Lower leg skin (tissue), 4 donors: ENCODE data around the gene ACP1. TPM values are rescaled to one million over a fixed set of nuclear protein-coding genes. Genes with fewer than 3 reads are reported as not detected.

Experiments used
- DNase-seq, 2 donors: peaks; one replicate each; pipeline ENCODE4 v3.0.0-alpha.2; 2019; ENCODE audit warnings: low spot score in 2 of 2
- H3K4me3 ChIP-seq: fragments of 200-600 bp; sonication (generic); 2 replicates; pipeline ENCODE4 v1.5.1; 2017; ENCODE audit warnings: mild to moderate bottlenecking, low read depth; ENCODE audit not compliant: poor library complexity, severe bottlenecking
- POLR2A ChIP-seq, 2 donors: fragments of 450-650 bp; IDR thresholded peaks; one replicate each; pipeline ENCODE4 v1.6.1; 2016 to 2017; ENCODE audit warnings: antibody characterized with exemption in 2 of 2, mild to moderate bottlenecking in 1 of 2, moderate library complexity in 1 of 2
- WGBS, 2 donors: methylation state at CpG; one replicate each; pipeline ENCODE4 v1.1.5; 2018; 5-methylcytosine and 5-hydroxymethylcytosine counted together
- intact Hi-C: fragments of 100-400 bp; cut with DNase I; formaldehyde crosslinking; loops from one replicate; pipeline ENCODE4 v1.15.0; 2023; ENCODE audit warnings: low total_unique reads
- total RNA-seq, 4 donors: library from RNA; depleted of rRNA; stranded (reverse); fragments of >200 nt; gene quantifications; one replicate each; pipeline ENCODE4 v1.1.0, GENCODE V29; 2016
- TF ChIP-seq, protein P1 (sequence below), 3 donors: fragments of 450-650 bp; IDR thresholded peaks; one replicate each; pipeline ENCODE4 v1.5.1; 2016; ENCODE audit warnings: antibody characterized with exemption in 3 of 3, mild to moderate bottlenecking in 3 of 3, moderate library complexity in 2 of 3

Gene ACP1
- total RNA-seq, 4 donors from 2014 or later = 50.9 to 71.7 (median 54.6) TPM

DNA sequence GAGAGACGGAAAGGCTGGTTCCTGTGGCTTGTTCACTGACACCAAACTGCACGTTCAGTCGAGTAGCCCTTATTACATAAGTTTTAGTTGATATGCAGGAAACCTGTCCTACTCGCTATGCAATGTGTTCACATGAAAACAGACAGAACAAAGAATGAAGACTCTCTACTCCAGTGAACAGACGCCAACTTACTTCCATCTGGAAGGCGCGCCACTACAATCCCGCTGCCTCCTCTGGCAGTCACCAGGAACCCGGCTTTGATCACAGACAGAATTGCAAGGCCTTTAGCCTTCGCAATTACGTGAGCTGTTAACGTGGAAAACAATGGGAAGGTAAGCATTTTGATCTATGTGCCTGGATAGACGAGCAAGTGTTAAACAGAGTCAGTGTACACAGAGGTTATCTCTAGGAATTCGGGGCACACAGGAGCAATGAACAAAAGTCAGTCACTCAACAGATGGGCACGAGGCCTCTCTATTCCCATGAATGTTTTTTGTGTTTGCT lies 15.2 kb upstream of the ACP1 start:
- TF ChIP-seq POLR2A (IDR thresholded peaks at IDR 0.05) = no peak
- TF ChIP-seq, protein P1, sequence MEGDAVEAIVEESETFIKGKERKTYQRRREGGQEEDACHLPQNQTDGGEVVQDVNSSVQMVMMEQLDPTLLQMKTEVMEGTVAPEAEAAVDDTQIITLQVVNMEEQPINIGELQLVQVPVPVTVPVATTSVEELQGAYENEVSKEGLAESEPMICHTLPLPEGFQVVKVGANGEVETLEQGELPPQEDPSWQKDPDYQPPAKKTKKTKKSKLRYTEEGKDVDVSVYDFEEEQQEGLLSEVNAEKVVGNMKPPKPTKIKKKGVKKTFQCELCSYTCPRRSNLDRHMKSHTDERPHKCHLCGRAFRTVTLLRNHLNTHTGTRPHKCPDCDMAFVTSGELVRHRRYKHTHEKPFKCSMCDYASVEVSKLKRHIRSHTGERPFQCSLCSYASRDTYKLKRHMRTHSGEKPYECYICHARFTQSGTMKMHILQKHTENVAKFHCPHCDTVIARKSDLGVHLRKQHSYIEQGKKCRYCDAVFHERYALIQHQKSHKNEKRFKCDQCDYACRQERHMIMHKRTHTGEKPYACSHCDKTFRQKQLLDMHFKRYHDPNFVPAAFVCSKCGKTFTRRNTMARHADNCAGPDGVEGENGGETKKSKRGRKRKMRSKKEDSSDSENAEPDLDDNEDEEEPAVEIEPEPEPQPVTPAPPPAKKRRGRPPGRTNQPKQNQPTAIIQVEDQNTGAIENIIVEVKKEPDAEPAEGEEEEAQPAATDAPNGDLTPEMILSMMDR (IDR thresholded peaks at IDR 0.05) = no peak
- no peak overlapping the region for H3K4me3 ChIP-seq
- no peak for DNase-seq
- intact Hi-C loops = no loop called here
- 70 to 76% methylated on average over 15 of the region's 15 CpGs for WGBS, 2 donors

DNA sequence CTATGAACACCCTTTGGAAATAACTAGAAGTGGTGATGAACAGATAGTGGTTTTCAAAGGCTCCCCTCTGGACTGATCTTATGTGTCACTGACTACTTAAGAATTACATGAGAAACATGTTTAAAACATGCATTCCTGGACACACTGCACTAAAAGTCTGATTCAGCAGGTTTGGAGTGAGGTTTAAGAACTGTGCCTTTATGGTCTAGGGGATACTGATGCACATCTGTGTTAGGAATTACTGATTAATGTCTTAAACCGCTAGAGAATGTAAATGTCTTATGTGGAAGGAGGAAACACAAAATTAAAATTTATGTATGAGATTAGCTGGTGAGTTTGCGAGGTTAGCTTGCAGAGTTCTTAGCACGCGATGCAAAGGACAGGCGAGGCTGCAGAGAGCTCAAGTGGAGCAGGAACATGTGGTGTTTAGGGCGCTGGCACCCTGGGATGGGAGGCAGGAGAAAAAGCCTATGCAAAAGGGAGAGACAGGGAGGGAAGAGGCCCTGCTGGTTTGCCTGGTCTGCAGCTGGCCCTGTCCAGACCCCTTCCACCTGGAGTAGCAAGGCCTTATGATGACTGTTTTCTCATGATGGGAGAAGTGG lies 12.6 kb upstream of the ACP1 start:
- 74 to 80% methylated on average over 6 of the region's 6 CpGs for WGBS, 2 donors
- TF ChIP-seq POLR2A (IDR thresholded peaks at IDR 0.05) = no peak
- TF ChIP-seq, protein P1 (IDR thresholded peaks at IDR 0.05) = no peak
- DNase-seq = no peak
- H3K4me3 ChIP-seq = no peak overlapping the region
- intact Hi-C loops = no loop called here

DNA sequence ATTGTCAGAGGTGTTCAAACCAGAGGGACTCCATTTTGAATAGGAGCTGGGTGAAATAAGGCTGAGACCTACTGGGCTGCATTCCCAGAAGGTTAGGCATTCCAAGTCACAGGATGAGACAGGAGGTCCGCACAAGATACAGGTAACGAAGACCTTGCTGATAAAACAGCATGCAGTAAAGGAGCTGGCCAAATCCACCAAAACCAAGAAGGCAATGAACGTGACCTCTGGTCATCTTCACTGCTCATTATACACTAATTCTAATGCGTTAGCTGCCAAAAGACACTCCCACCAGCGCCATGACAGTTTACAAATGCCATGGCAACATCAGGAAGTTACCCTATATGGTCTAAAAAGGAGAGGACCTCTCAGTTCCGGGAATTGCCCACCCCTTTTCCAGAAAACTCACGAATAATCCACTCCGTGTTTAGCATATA lies 11.5 kb upstream of the ACP1 start:
- DNase-seq = no peak

DNA sequence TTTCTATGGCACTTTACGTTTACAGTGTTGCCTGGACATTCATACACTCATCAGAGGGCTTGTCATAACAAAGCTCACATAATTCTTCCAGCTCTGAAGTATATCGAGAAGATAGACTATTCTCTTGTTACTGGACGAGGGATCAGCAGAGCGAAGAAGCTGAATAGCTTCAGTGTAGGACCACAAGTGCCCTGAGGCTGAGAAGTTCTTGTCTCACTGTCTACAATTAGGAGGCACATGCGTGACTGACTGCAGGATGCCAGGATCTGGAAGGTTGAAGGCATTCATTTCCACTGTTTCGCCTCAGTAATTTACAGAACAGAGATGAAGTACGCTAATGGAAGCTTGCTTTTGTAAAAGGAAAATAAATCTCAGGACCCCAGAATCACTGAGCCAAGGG lies 10.5 kb upstream of the ACP1 start:
- intact Hi-C loops = no loop called here
- DNase-seq = no peak
- no peak overlapping the region for H3K4me3 ChIP-seq
- 83 to 84% methylated on average over 7 of the region's 7 CpGs for WGBS, 2 donors
- TF ChIP-seq POLR2A (IDR thresholded peaks at IDR 0.05) = no peak
- TF ChIP-seq, protein P1 (IDR thresholded peaks at IDR 0.05) = no peak

More for the DNA sequence above, 11.5 kb upstream of the ACP1 start:
- no peak overlapping the region for H3K4me3 ChIP-seq
- intact Hi-C loops = no loop called here
- TF ChIP-seq POLR2A (IDR thresholded peaks at IDR 0.05) = no peak
- TF ChIP-seq, protein P1 (IDR thresholded peaks at IDR 0.05) = no peak
- 87 to 92% methylated on average over 8 of the region's 8 CpGs for WGBS, 2 donors

DNA sequence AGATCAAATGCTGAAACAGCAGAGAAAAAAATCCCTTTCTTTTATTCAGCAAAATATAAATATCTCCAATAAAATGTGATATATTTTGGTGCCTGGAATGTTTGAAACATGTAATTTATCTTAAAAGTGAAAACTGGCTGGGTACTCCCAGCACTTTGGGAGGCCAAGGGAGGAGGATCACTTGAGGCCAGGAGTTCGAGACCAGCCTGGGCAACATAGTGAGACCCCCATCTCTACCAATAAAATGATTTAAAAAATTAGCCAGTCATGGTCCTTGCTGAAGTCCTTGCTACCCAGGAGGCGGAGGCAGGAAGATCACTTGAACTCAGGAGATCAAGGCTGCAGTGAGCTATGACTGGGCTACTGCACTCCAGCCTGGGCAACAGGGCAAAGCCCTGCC lies 9.6 kb upstream of the ACP1 start:
- DNase-seq = no peak
- H3K4me3 ChIP-seq = no peak overlapping the region
- 96 to 98% methylated on average over 2 of the region's 2 CpGs for WGBS, 2 donors
- intact Hi-C loops = no loop called here
- TF ChIP-seq, protein P1 (IDR thresholded peaks at IDR 0.05) = no peak
- no peak for TF ChIP-seq POLR2A (IDR thresholded peaks at IDR 0.05)

DNA sequence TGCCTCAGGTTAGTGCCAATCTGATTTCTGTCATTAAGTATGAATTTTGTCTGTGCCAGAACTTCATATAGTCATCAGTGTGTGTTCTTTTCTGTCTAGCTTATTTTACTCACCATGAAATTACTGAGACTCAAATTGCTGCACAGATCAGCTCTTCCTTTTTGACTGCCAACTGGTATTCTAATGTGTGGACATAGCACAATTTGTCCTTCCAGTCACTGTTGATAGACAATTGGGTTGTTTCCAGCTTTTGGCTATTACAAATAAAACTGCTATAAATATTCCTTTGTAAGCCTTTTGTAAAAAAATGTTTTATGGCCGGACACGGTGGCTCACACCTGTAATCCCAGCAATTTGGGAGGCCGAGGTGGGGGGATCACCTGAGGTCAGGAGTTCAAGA lies 8.7 kb upstream of the ACP1 start:
- 97% methylated on average over 3 of the region's 3 CpGs for WGBS, 2 donors

More for the DNA sequence above, 8.7 kb upstream of the ACP1 start:
- no peak overlapping the region for H3K4me3 ChIP-seq
- no peak for TF ChIP-seq POLR2A (IDR thresholded peaks at IDR 0.05)
- TF ChIP-seq, protein P1 (IDR thresholded peaks at IDR 0.05) = no peak
- no peak for DNase-seq
- intact Hi-C loops = no loop called here
